MM.1S (cell line): ENCODE results near the gene OTUD1.

ENCODE experiments used
- DNase-seq: peaks from one replicate; pipeline ENCODE4 v3.0.0-alpha.2; 2015
- H2AFZ ChIP-seq: fragments of 300-600 bp; sonication (generic); 2 replicates; pipeline ENCODE4 v1.6.0; 2016; ENCODE audit warnings: antibody characterized with exemption, low read length
- H3F3A ChIP-seq: fragments of 300-600 bp; sonication (generic); 2 replicates; pipeline ENCODE4 v1.6.1; 2016; ENCODE audit warnings: mild to moderate bottlenecking, antibody characterized with exemption, low read length, moderate library complexity, mixed read lengths; ENCODE audit not compliant: insufficient read depth
- H3K27ac ChIP-seq: fragments of 300-600 bp; sonication (generic); 2 replicates; pipeline ENCODE4 v1.5.1; 2016; ENCODE audit warnings: mild to moderate bottlenecking, low read length
- H3K27me3 ChIP-seq: fragments of 300-600 bp; sonication (generic); replicated peaks from 2 replicates; pipeline ENCODE4 v1.6.0; 2016; ENCODE audit warnings: low read length; ENCODE audit not compliant: insufficient read depth
- H3K36me3 ChIP-seq: fragments of 300-600 bp; sonication (generic); replicated peaks from 2 replicates; pipeline ENCODE4 v1.6.1; 2016; ENCODE audit warnings: mild to moderate bottlenecking, low read length, mixed read lengths; ENCODE audit not compliant: insufficient read depth
- H3K4me1 ChIP-seq: fragments of 300-600 bp; sonication (generic); 2 replicates; pipeline ENCODE4 v1.6.1; 2016; ENCODE audit warnings: low read length, mixed read lengths
- H3K4me2 ChIP-seq: fragments of 300-600 bp; sonication (generic); 2 replicates; pipeline ENCODE4 v1.6.0; 2016; ENCODE audit warnings: low read depth, low read length
- H3K4me3 ChIP-seq: fragments of 300-600 bp; sonication (generic); 2 replicates; pipeline ENCODE4 v1.5.1; 2016; ENCODE audit warnings: low read length, mixed read lengths
- H3K79me2 ChIP-seq: fragments of 300-600 bp; sonication (generic); 2 replicates; pipeline ENCODE4 v1.6.1; 2016; ENCODE audit warnings: mixed run types, low read length, mixed read lengths
- H3K9ac ChIP-seq: fragments of 300-600 bp; sonication (generic); 2 replicates; pipeline ENCODE4 v1.6.1; 2016; ENCODE audit warnings: low read length, mixed read lengths
- H3K9me2 ChIP-seq: fragments of 300-600 bp; sonication (generic); replicated peaks from 2 replicates; pipeline ENCODE4 v1.6.1; 2016; ENCODE audit warnings: mild to moderate bottlenecking, low read length, mixed read lengths; ENCODE audit not compliant: insufficient read depth
- H3K9me3 ChIP-seq: fragments of 300-600 bp; sonication (generic); replicated peaks from 2 replicates; pipeline ENCODE4 v1.6.1; 2016; ENCODE audit warnings: mild to moderate bottlenecking, low read length, mixed read lengths; ENCODE audit not compliant: insufficient read depth
- H4K20me1 ChIP-seq: fragments of 300-600 bp; sonication (generic); 2 replicates; pipeline ENCODE4 v1.6.1; 2016; ENCODE audit warnings: mild to moderate bottlenecking, low read length, moderate library complexity, mixed read lengths; ENCODE audit not compliant: insufficient read depth
- CTCF ChIP-seq: fragments of 300-600 bp; sonication (generic); IDR thresholded peaks from 2 replicates; pipeline ENCODE4 v1.5.1; 2016; ENCODE audit warnings: antibody characterized with exemption, low read length, mixed read lengths
- EZH2 ChIP-seq: fragments of 300-600 bp; sonication (generic); optimal IDR thresholded peaks from 2 replicates; pipeline ENCODE3; 2017; ENCODE audit warnings: low read depth, mild to moderate bottlenecking, antibody characterized with exemption, low read length, mixed read lengths
- EZH2phosphoT487 ChIP-seq: fragments of 300-600 bp; sonication (generic); IDR thresholded peaks from 2 replicates; pipeline ENCODE4 v1.6.1; 2018; ENCODE audit warnings: antibody characterized with exemption, low read length

Gene OTUD1

DNA sequence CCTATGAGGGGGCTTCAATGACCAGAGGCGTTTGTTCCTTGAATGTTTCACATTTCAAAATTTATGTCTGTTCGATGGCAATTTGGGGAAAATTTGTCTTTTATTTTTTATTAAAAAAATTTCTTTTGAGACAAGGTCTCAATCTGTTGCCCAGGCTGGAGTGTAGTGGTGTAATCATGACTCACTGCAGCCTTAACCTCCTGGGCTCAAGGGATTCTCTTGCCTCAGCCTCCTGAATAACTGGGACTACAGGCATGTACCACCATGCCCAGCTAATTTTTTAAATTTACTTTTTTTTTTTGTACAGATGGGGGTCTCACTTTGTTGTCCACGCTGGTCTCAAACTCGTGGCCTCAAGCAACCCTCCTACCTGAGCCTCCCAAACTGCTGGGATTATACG lies 39.7 kb downstream of the OTUD1 start:
- H3K9ac ChIP-seq = no peak overlapping the region
- no peak overlapping the region for H3K4me2 ChIP-seq
- no peaks in the 10 kb centered on the region for H3K9me2 ChIP-seq

DNA sequence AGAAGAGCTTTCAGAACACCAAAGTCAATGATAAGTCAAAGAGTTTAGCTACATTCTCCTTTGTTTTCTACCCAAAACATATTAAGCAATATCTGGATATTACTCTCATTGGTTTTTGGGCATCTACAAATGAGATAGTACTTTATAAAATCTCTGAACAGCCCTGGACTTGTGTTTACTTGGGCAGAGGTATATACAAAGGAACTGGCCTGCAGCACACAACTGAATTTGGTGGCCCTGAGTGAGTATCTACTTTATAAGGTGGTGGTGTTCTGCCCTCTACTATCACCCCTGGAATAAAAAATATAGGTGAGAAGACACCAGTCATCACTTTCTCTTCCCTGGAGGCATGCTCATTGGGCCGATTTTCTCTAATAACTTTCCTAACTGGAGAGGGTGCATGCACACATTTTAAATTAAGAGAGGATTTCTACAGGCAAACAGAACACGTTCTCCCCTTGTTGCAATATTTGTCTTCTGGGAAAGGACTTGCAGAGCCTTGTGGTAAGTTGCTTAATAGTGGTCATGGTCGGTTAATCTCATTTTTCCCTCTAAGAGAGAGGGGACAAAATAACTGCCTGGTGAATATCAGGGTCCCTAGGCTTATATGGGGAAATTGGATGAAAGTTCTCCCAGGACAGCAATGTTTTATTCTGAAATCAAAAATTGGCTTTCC lies 41.1 kb downstream of the OTUD1 start:
- Histone ChIP-seq H3K79me2 (no peaks in the 10 kb centered on the region), H3K9me3 (no peaks in the 10 kb centered on the region), H3K36me3 (no peaks in the 10 kb centered on the region), H3K27ac (no peak overlapping the region), H3K4me2 (no peak overlapping the region), H3K4me3 (no peak overlapping the region), H3K4me1 (no peaks in the 10 kb centered on the region), H2AFZ (no peak overlapping the region), H3K9ac (no peak overlapping the region), H3F3A (no peaks in the 10 kb centered on the region), H3K9me2 (no peaks in the 10 kb centered on the region), H3K27me3 (no peaks in the 10 kb centered on the region), H4K20me1 (no peaks in the 10 kb centered on the region)
- no peak for DNase-seq
- TF ChIP-seq EZH2phosphoT487 (no peak), CTCF (no peak), EZH2 (no peak)

More for the DNA sequence above, 39.7 kb downstream of the OTUD1 start:
- Histone ChIP-seq H4K20me1 (no peaks in the 10 kb centered on the region), H3K27ac (no peak overlapping the region), H2AFZ (no peak overlapping the region), H3K79me2 (no peaks in the 10 kb centered on the region), H3K4me1 (no peaks in the 10 kb centered on the region), H3F3A (no peaks in the 10 kb centered on the region), H3K27me3 (no peaks in the 10 kb centered on the region), H3K9me3 (no peaks in the 10 kb centered on the region), H3K36me3 (no peaks in the 10 kb centered on the region), H3K4me3 (no peak overlapping the region)
- DNase-seq = no peak
- TF ChIP-seq CTCF = no peak
- no peak for TF ChIP-seq EZH2
- TF ChIP-seq EZH2phosphoT487 = no peak

DNA sequence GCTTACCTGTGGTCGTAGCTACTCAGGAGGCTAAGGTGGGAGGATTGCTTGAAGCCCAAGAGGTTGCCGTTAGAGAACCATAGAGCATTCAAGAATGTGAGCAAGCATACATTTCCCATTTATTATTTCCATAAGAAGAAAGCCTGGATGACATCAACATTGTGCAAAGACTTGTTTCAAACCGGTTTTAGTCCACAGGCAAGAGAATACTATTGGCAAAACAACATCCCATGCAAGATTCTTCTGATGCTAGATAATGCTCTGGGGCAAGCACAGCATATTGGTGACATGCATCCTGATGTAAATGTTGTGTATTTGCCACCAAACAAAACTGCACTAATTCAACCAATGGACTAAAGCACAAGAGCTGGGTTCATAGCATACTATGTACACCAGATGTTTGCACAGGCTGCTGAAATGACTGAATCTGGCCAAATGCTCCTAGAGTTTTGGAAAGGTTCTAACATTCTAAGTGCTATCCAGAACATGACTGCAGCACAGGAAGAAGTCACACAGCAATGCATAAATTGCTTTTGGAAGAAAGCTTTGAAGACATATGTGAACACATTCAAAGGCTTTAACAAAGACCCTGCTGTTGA lies 42.6 kb downstream of the OTUD1 start:
- H3K9me2 ChIP-seq = no peaks in the 10 kb centered on the region
- H3K27me3 ChIP-seq = no peaks in the 10 kb centered on the region
- H3K27ac ChIP-seq = no peak overlapping the region
- no peak overlapping the region for H3K9ac ChIP-seq
- H3F3A ChIP-seq = no peaks in the 10 kb centered on the region
- no peak for TF ChIP-seq CTCF
- TF ChIP-seq EZH2 = no peak
- no peak for TF ChIP-seq EZH2phosphoT487
- no peak overlapping the region for H2AFZ ChIP-seq
- H3K79me2 ChIP-seq = no peaks in the 10 kb centered on the region
- no peak overlapping the region for H3K4me2 ChIP-seq
- no peaks in the 10 kb centered on the region for H4K20me1 ChIP-seq
- H3K4me3 ChIP-seq = no peak overlapping the region
- no peak for DNase-seq
- no peaks in the 10 kb centered on the region for H3K4me1 ChIP-seq
- no peaks in the 10 kb centered on the region for H3K9me3 ChIP-seq
- no peaks in the 10 kb centered on the region for H3K36me3 ChIP-seq
